HAP-1 (cell line): ENCODE measurements around the gene AIRE.

Experiments
- DNase-seq, 2 experiments: peaks; one replicate each; pipeline ENCODE4 v3.0.0-alpha.2; 2016 to 2020; ENCODE audit warnings: low spot score in 2 of 2
- H3K27me3 ChIP-seq: fragments of 250-450 bp; sonication (Bioruptor Pico); 2 replicates; pipeline ENCODE4 v1.5.1; 2020; ENCODE audit warnings: low read depth, mild to moderate bottlenecking, moderate library complexity
- H3K36me3 ChIP-seq: fragments of 250-450 bp; sonication (Bioruptor Pico); replicated peaks from 2 replicates; pipeline ENCODE4 v1.5.1; 2020; ENCODE audit warnings: mild to moderate bottlenecking
- H3K4me1 ChIP-seq: fragments of 250-450 bp; sonication (Bioruptor Pico); 2 replicates; pipeline ENCODE4 v1.5.1; 2020; ENCODE audit warnings: mild to moderate bottlenecking
- H3K4me3 ChIP-seq: fragments of 250-450 bp; sonication (Bioruptor Pico); 2 replicates; pipeline ENCODE4 v1.5.1; 2020; ENCODE audit warnings: mild to moderate bottlenecking, moderate library complexity
- H3K9me3 ChIP-seq: fragments of 250-450 bp; sonication (Bioruptor Pico); 2 replicates; pipeline ENCODE4 v1.5.1; 2020; ENCODE audit warnings: mild to moderate bottlenecking, moderate library complexity
- in situ Hi-C: fragments of 300-500 bp; cut with MboI; formaldehyde crosslinking; loops from 3 replicates; pipeline ENCODE4 v1.14.3; 2020; ENCODE audit warnings: low sequenced_read_pairs, inconsistent platforms, mixed read lengths

AIRE gene

DNA sequence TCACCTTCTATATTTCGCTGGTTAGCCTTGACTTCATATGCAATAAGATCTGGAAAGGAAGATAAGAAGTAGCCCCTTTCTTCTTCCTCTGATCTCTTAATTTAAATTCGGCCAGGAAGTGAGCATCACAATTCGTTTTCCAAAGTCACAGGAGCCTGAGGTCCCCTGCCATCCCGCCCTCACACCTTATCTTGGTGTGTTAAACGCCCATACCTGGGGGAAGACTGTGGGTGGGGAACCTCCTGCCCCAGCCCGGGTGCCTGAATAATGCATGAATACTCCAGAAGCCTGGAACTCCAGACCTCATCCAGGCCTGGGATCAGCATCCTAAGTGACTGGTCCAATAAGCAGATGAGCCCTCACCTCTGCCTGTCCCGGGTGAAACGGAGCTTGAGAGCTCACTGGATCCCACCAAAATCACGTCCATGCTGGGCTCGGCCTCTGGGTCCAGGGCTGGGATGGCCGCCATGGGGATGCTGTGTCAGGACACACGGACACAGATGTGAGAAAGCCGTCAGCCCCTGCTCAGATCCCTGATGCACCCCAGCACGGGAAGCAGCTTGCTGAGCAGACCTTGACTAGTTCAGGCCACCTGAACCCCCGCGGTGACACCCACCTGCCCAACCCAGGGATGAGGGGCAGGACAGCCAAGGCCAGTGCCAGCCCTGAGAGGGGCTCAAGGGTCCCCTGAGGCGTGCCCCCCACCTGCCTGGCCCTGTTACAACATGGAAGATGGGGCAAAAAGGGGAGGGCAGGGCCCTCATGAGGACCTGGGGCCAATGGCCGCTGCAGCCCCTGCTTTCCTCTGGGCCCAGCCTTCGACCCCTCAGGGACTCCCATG is 24.7 kb upstream of the AIRE start:
- H3K4me3 ChIP-seq = no peak overlapping the region
- no peaks in the 10 kb centered on the region for H3K9me3 ChIP-seq
- no peaks in the 10 kb centered on the region for H3K27me3 ChIP-seq
- no peak for DNase-seq
- H3K4me1 ChIP-seq = no peaks in the 10 kb centered on the region
- in situ Hi-C loops = no loop called here
- H3K36me3 ChIP-seq = no peaks in the 10 kb centered on the region

DNA sequence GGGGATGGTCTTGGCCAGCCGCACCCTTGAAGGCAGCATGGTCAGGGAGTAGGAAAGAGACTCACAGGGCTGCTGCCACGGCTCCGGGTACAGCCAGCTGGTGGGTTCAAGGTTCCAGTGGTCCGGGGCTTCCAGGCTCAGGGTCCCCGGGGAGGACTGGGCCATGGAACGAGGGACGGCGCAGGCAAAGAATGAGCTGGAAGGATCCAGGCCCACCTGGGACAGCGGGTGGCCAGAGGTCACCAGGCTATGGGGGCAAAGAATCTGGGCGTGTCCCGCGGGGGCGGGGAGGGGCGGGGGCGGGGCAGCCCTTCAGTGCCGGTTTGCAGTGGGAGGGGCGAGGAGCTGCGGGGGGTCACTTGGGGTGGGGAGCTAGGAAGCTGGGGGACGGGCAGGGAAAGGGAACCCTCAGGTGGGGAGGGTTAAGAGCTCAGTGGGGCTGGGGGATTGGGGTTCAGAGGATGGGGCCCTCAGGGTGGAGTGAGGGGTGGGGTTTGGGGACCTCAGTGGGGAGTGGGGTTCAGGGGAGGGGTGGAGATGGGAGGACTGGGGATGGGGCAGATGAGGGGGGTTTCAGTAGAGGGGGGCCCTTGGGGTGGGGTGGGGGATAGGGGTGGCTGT is 23.9 kb upstream of the AIRE start, which contains the start of gene DNMT3L:
DNMT3L (minus strand) TSS at position 223 of the 621 bp plus-strand sequence. CDS start 638 bp downstream, outside the sequence.
- DNase-seq = no peak
- no peaks in the 10 kb centered on the region for H3K36me3 ChIP-seq
- in situ Hi-C loops = no loop called here
- H3K9me3 ChIP-seq = no peaks in the 10 kb centered on the region
- no peaks in the 10 kb centered on the region for H3K27me3 ChIP-seq
- no peak within 1 kb of the TSS for H3K4me3 ChIP-seq
- H3K4me1 ChIP-seq = no peaks in the 10 kb centered on the region

- Histone ChIP-seq H3K36me3 (no peaks in the 10 kb centered on the region), H3K9me3 (no peaks in the 10 kb centered on the region), H3K4me1 (no peaks in the 10 kb centered on the region), H3K27me3 (no peaks in the 10 kb centered on the region), H3K4me3 (no peak overlapping the region)
- in situ Hi-C loops = no loop called here
- no peak for DNase-seq
These were observed 23.2 kb upstream of the AIRE start for GRCh38 chr21:44262338-44263056.

DNA sequence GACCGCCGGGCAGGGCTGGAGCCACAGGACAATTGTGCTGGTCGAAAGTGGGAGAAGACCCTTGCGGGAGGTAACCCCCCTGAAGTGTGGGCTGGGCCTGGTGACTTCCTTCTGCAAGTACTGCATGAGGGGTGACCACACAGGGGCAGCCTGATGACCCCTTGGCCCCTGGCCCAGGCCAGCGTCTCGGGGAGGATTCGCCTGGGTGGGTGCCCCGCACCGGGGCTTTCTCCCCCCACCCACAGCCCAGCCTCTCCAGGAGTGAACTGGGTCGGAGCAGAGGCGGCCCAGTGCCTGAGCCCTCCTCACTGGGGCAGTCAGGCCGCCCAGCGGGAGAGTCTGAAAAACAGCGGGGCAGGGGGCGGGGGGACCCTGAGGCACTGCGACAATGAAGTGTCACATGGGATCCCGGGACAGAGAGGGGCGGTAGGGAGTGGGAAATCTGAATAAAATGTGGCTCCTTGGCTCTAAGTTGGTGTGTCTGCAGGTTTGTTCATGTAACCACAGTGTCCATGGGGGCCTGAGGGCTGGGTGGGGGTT is 22.4 kb upstream of the AIRE start:
- H3K27me3 ChIP-seq = no peaks in the 10 kb centered on the region
- in situ Hi-C loops = no loop called here
- H3K36me3 ChIP-seq = no peaks in the 10 kb centered on the region
- peak in 1 of 2 experiments; percentile 35 for DNase-seq
- no peak overlapping the region for H3K4me3 ChIP-seq
- no peaks in the 10 kb centered on the region for H3K9me3 ChIP-seq
- no peaks in the 10 kb centered on the region for H3K4me1 ChIP-seq

- Histone ChIP-seq H3K27me3 (no peaks in the 10 kb centered on the region), H3K4me3 (no peak overlapping the region), H3K4me1 (no peaks in the 10 kb centered on the region), H3K9me3 (no peaks in the 10 kb centered on the region), H3K36me3 (no peaks in the 10 kb centered on the region)
- in situ Hi-C loops = no loop called here
- DNase-seq = no peak
These were observed 21.9 kb upstream of the AIRE start for GRCh38 chr21:44263768-44264167.

DNA sequence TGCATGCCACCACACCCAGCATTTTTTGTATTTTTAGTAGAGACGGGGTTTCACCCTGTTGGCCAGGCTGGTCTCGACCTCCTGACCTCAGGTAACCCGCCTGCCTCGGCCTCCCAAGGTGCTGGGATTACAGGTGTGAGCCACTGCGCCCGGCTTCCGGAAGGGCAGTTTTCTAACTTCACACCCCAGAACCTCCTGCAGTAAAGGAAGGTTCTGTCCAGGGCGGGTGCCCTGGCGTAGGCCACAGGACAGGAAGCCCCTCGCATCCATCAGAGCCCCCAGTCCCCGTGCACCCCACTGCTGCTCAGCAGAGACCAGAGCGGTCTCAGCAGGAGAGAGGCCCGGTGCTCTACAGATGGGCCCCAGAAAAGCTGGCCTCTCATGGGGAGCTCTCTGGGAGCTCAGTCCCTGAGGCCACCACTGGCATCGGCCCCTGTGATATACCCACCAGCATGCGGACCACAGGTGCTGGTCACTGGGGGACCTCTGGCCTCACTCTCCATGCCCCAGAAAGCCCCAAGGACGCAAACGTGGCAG is 19.9 kb upstream of the AIRE start:
- no peaks in the 10 kb centered on the region for H3K4me1 ChIP-seq
- in situ Hi-C loops = no loop called here
- no peak for DNase-seq
- no peaks in the 10 kb centered on the region for H3K27me3 ChIP-seq
- H3K4me3 ChIP-seq = no peak overlapping the region
- no peaks in the 10 kb centered on the region for H3K9me3 ChIP-seq
- no peaks in the 10 kb centered on the region for H3K36me3 ChIP-seq

- in situ Hi-C loops = no loop called here
- no peak for DNase-seq
- H3K36me3 ChIP-seq = no peaks in the 10 kb centered on the region
- H3K27me3 ChIP-seq = no peaks in the 10 kb centered on the region
- no peak overlapping the region for H3K4me3 ChIP-seq
- no peaks in the 10 kb centered on the region for H3K4me1 ChIP-seq
- H3K9me3 ChIP-seq = no peaks in the 10 kb centered on the region
These were observed 18.0 kb upstream of the AIRE start for GRCh38 chr21:44267655-44268142.

DNA sequence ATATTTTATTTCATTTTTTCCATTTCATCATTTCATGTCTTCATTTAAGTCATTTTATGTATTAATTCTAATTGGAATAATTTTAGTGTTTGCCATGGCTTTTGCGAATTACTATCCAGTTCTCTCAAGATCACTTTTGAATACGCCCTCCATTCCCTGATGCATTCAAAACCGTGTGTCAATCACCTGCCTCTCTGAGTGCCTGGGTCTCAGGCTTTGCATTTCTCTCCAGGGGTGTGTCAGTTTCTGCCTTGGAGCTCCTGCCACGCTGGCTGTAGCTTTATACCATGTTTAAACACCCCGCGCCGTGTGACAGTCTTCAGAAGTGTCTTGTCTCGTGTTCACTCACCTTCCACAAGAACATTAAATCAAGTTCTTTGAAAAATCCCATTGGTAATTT is 16.6 kb upstream of the AIRE start:
- Histone ChIP-seq H3K36me3 (no peaks in the 10 kb centered on the region), H3K9me3 (no peaks in the 10 kb centered on the region), H3K4me3 (no peak overlapping the region), H3K4me1 (no peaks in the 10 kb centered on the region), H3K27me3 (no peaks in the 10 kb centered on the region)
- in situ Hi-C loops = no loop called here
- no peak for DNase-seq

GRCh38 chr21:44271558-44272283 is 14.0 kb upstream of the AIRE start:
- DNase-seq = no peak
- Histone ChIP-seq H3K36me3 (no peaks in the 10 kb centered on the region), H3K9me3 (no peaks in the 10 kb centered on the region), H3K4me3 (no peak overlapping the region), H3K4me1 (no peaks in the 10 kb centered on the region), H3K27me3 (no peaks in the 10 kb centered on the region)
- in situ Hi-C loops = no loop called here

GRCh38 chr21:44272284-44272858 is 13.3 kb upstream of the AIRE start:
- no peak for DNase-seq
- H3K9me3 ChIP-seq = no peaks in the 10 kb centered on the region
- H3K27me3 ChIP-seq = no peaks in the 10 kb centered on the region
- in situ Hi-C loops = no loop called here
- H3K4me3 ChIP-seq = no peak overlapping the region
- no peaks in the 10 kb centered on the region for H3K4me1 ChIP-seq
- no peaks in the 10 kb centered on the region for H3K36me3 ChIP-seq

DNA sequence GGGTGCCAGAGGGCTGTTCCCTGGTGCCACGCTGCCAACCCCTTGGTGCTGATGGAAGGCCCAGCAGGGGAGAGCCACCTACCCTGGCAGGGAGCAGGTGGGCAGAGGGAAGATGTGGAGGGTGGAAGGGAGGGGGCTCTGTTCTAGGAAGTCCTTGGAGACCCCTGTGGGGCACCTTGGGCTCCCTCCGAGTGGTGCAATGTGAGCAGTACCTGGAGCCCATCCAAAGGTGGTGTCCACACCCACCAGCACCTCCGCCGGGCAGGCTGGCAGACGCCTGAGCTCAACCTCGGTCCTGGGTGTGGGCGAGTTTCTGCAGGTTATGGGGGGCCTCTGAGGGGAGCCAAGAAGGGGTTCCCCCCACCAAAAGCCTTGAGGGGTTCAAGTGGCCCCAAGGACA is 12.6 kb upstream of the AIRE start:
- Histone ChIP-seq H3K4me3 (no peak overlapping the region), H3K27me3 (no peaks in the 10 kb centered on the region), H3K9me3 (no peaks in the 10 kb centered on the region), H3K4me1 (no peaks in the 10 kb centered on the region), H3K36me3 (no peaks in the 10 kb centered on the region)
- DNase-seq = no peak
- in situ Hi-C loops = no loop called here

GRCh38 chr21:44275041-44275440 is 10.6 kb upstream of the AIRE start:
- H3K27me3 ChIP-seq = no peaks in the 10 kb centered on the region
- H3K36me3 ChIP-seq = no peaks in the 10 kb centered on the region
- H3K4me3 ChIP-seq = no peak overlapping the region
- no peaks in the 10 kb centered on the region for H3K4me1 ChIP-seq
- H3K9me3 ChIP-seq = no peaks in the 10 kb centered on the region
- DNase-seq = no peak
- in situ Hi-C loops = no loop called here
